Measurements from ENCODE around the gene SLC9A3.

DNA sequence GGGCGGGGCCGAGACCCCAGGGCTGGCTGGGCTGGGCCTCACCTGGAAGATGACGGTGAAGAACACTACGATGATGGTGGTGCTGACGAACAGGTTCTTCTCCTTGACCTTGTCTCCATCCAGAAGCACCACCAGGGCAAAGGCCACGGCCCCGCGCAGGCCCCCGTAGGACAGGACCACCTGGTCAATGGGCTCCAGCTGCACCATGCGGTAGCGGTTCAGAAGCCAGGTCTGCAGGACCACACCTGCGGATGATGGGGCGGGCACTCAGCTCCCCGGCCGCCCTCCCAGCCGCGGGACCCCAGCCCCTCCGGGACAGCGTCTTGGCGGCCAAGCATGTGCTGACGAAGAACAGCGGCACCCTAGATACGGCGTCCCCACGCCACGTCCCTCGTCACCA lies 41.7 kb downstream of the SLC9A3 start:
- TF ChIP-seq, protein P1, sequence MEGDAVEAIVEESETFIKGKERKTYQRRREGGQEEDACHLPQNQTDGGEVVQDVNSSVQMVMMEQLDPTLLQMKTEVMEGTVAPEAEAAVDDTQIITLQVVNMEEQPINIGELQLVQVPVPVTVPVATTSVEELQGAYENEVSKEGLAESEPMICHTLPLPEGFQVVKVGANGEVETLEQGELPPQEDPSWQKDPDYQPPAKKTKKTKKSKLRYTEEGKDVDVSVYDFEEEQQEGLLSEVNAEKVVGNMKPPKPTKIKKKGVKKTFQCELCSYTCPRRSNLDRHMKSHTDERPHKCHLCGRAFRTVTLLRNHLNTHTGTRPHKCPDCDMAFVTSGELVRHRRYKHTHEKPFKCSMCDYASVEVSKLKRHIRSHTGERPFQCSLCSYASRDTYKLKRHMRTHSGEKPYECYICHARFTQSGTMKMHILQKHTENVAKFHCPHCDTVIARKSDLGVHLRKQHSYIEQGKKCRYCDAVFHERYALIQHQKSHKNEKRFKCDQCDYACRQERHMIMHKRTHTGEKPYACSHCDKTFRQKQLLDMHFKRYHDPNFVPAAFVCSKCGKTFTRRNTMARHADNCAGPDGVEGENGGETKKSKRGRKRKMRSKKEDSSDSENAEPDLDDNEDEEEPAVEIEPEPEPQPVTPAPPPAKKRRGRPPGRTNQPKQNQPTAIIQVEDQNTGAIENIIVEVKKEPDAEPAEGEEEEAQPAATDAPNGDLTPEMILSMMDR (IDR thresholded peaks at IDR 0.05): no peak
- no peak for TF ChIP-seq POLR2AphosphoS5 (IDR thresholded peaks at IDR 0.05)
- no peak for TF ChIP-seq POLR2A (IDR thresholded peaks at IDR 0.05)
